ENCODE measurements around the gene PLCL2. TPM values are rescaled to one million over a fixed set of nuclear protein-coding genes. Genes with fewer than 3 reads are reported as not detected.
A peak's percentile ranks its signal among the peaks of the same experiment; 100 is the strongest.

Gene PLCL2
- total and polyA plus RNA-seq, 4 donors = 2.1 to 16.7 (median 7.0) TPM

DNA sequence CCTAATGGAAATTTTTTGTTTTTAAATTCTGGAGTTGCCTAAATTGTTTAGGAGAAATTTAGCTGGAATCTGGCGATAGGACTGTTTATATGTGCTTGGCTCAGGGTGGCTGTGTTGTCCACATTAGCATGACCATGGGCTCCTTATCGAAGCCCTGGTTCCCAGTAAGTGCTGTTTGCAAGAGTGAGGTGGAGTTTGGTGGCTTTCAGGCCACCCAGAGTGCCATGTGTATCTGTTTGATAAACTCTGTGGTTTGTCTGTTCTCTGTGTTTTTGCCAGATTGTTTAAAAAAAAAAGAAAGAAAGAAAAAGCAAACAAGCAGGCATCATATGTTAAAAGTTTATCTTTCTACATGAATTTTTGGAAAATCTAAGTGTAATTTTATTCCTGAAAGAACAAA lies 51.5 kb downstream of the PLCL2 start:
- no peaks in the 10 kb centered on the region for H3K27me3 ChIP-seq (ENCODE audit: control insufficient read depth in 1 of 2, insufficient read depth in 2 of 2, low read length in 1 of 2)
- no peaks in the 10 kb centered on the region for H3K9me3 ChIP-seq (ENCODE audit: control insufficient read depth, low read length)
- no peak overlapping the region for H3K4me3 ChIP-seq (ENCODE audit: low read length in 2 of 2)
- no peak overlapping the region for H3K27ac ChIP-seq (ENCODE audit: low read depth in 1 of 2, low read length in 2 of 2)
- peaks cover 0 to 2% of the 10 kb centered on the region in 2 donors for H3K36me3 ChIP-seq (ENCODE audit: control insufficient read depth in 1 of 2, insufficient read depth in 2 of 2, low read length in 1 of 2)
- DNase-seq (no peak), ATAC-seq (ENCODE audit: low FRiP score) (no peak)
- H3K4me1 ChIP-seq (ENCODE audit: control insufficient read depth in 1 of 2, insufficient read depth in 2 of 2, low read length in 2 of 2) = peaks cover 0 to 2% of the 10 kb centered on the region in 2 donors
- intact Hi-C loops (cut with DNase I) = no loop called here
- WGBS, 2 donors = 93 to 97% methylated on average over 2 of the region's 2 CpGs

GRCh38 chr3:16936676-16937230 lies 52.0 kb downstream of the PLCL2 start:
- H3K4me1 ChIP-seq (ENCODE audit: control insufficient read depth in 1 of 2, insufficient read depth in 2 of 2, low read length in 2 of 2) = peaks cover 0 to 2% of the 10 kb centered on the region in 2 donors
- no peaks in the 10 kb centered on the region for H3K9me3 ChIP-seq (ENCODE audit: control insufficient read depth, low read length)
- ATAC-seq (ENCODE audit: low FRiP score) (no peak), DNase-seq (no peak)
- H3K27ac ChIP-seq (ENCODE audit: low read depth in 1 of 2, low read length in 2 of 2) = no peak overlapping the region
- H3K4me3 ChIP-seq (ENCODE audit: low read length in 2 of 2) = no peak overlapping the region
- H3K27me3 ChIP-seq (ENCODE audit: control insufficient read depth in 1 of 2, insufficient read depth in 2 of 2, low read length in 1 of 2) = no peaks in the 10 kb centered on the region
- intact Hi-C loops (cut with DNase I) = no loop called here
- H3K36me3 ChIP-seq (ENCODE audit: control insufficient read depth in 1 of 2, insufficient read depth in 2 of 2, low read length in 1 of 2) = peaks cover 0 to 2% of the 10 kb centered on the region in 2 donors
- WGBS, 2 donors = 93 to 95% methylated on average over 7 of the region's 7 CpGs

GRCh38 chr3:16937326-16937845 lies 52.6 kb downstream of the PLCL2 start:
- no peaks in the 10 kb centered on the region for H3K27me3 ChIP-seq (ENCODE audit: control insufficient read depth in 1 of 2, insufficient read depth in 2 of 2, low read length in 1 of 2)
- H3K36me3 ChIP-seq (ENCODE audit: control insufficient read depth in 1 of 2, insufficient read depth in 2 of 2, low read length in 1 of 2) = peaks cover 0 to 2% of the 10 kb centered on the region in 2 donors
- no peaks in the 10 kb centered on the region for H3K9me3 ChIP-seq (ENCODE audit: control insufficient read depth, low read length)
- intact Hi-C loops (cut with DNase I) = no loop called here
- DNase-seq (no peak), ATAC-seq (ENCODE audit: low FRiP score) (peak; percentile 29)
- WGBS, 2 donors = 56 to 71% methylated on average over 6 of the region's 6 CpGs
- peaks cover 0 to 2% of the 10 kb centered on the region in 2 donors for H3K4me1 ChIP-seq (ENCODE audit: control insufficient read depth in 1 of 2, insufficient read depth in 2 of 2, low read length in 2 of 2)
- no peak overlapping the region for H3K27ac ChIP-seq (ENCODE audit: low read depth in 1 of 2, low read length in 2 of 2)
- no peak overlapping the region for H3K4me3 ChIP-seq (ENCODE audit: low read length in 2 of 2)

DNA sequence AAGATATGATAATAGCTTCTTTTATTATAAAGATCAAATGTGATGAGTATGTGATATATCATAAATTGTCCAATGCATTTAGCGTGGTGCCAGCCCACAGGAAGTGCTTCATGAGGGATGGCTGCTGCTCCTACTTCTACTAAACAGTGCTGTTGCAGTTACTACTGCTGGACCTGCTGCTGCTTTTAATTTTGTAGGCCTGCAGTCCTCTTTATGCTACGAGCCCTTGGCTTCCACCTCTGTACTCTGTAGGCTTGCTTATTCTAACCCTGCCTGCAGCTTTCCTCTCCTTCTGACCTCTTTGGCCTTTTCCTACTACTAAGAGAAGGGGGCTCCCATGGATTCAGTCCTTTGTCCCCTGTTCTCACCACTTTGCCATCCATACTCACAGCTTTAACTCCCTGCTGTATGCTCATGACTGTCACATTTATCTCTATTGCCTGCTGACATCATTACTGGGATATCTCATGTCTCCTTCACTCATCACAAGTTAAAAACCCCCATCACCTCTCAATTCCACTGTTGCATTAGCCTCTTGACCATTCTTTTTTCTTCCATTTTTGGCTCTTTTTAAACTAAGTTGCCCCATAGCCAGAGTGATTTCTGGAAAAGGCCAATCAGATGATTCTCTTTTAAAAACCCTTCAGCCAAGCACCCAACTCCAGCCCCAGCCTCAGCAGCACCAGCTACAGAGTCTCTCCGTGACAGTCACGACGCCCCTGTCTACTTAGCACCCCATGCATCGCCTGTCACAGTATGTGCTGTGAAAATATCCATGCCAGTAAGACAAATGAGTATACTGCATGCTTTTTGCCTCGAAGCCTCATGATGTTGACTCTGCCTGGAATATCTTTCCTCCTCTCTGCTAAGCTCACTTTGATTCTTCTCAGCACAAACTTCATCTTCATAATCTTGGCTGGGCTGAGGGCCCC lies 56.3 kb downstream of the PLCL2 start:
- Histone ChIP-seq H3K27me3 (ENCODE audit: control insufficient read depth in 1 of 2, insufficient read depth in 2 of 2, low read length in 1 of 2) (no peaks in the 10 kb centered on the region), H3K4me1 (ENCODE audit: control insufficient read depth in 1 of 2, insufficient read depth in 2 of 2, low read length in 2 of 2) (peaks cover 2 to 3% of the 10 kb centered on the region in 2 donors), H3K4me3 (ENCODE audit: low read length in 2 of 2) (no peak overlapping the region), H3K36me3 (ENCODE audit: control insufficient read depth in 1 of 2, insufficient read depth in 2 of 2, low read length in 1 of 2) (no peaks in the 10 kb centered on the region), H3K9me3 (ENCODE audit: control insufficient read depth, low read length) (no peaks in the 10 kb centered on the region), H3K27ac (ENCODE audit: low read depth in 1 of 2, low read length in 2 of 2) (no peak overlapping the region)
- intact Hi-C loops (cut with DNase I) = loop anchor here in 1 of 2 donors (10.0 kb wide), 1 partner anchor 336 kb away; the partner anchor contains the start of gene DAZL
- no peak for ATAC-seq (ENCODE audit: low FRiP score)
- no peak for DNase-seq
- WGBS, 2 donors = 72 to 88% methylated on average over 7 of the region's 7 CpGs

DNA sequence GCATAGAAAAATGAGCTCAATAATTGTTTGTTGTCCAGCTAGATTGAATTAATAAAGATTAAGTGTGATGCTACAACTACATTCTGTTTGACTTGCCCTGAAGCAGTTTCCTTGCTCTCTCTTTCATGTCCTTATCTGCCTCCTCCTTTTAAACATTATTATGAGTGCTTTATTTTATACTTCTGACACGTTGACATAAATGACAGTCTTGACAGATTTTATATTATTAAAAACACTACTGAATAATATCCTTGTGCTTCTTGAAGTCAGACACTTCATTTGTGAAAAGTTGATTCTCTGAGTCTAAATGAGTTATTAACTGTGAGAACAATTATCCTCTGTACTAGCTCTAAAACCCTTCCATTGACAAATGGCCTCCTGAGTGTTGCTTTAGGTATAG lies 58.2 kb downstream of the PLCL2 start:
- H3K36me3 ChIP-seq (ENCODE audit: control insufficient read depth in 1 of 2, insufficient read depth in 2 of 2, low read length in 1 of 2) = no peaks in the 10 kb centered on the region
- H3K4me3 ChIP-seq (ENCODE audit: low read length in 2 of 2) = no peak overlapping the region
- peaks cover 1 to 2% of the 10 kb centered on the region in 2 donors for H3K4me1 ChIP-seq (ENCODE audit: control insufficient read depth in 1 of 2, insufficient read depth in 2 of 2, low read length in 2 of 2)
- no peaks in the 10 kb centered on the region for H3K9me3 ChIP-seq (ENCODE audit: control insufficient read depth, low read length)
- DNase-seq = no peak
- no peak overlapping the region for H3K27ac ChIP-seq (ENCODE audit: low read depth in 1 of 2, low read length in 2 of 2)
- intact Hi-C loops (cut with DNase I) = loop anchor here in 1 of 2 donors (10.0 kb wide), 1 partner anchor 338 kb away; the partner anchor contains the start of gene DAZL
- ATAC-seq (ENCODE audit: low FRiP score) = no peak
- WGBS, 2 donors = 19 to 51% methylated on average over 1 of the region's 1 CpG
- no peaks in the 10 kb centered on the region for H3K27me3 ChIP-seq (ENCODE audit: control insufficient read depth in 1 of 2, insufficient read depth in 2 of 2, low read length in 1 of 2)

- intact Hi-C loops (cut with DNase I) = loop anchor here in 1 of 2 donors (10.0 kb wide), 1 partner anchor 339 kb away; the partner anchor contains the start of gene DAZL
- H3K4me1 ChIP-seq (ENCODE audit: control insufficient read depth in 1 of 2, insufficient read depth in 2 of 2, low read length in 2 of 2) = peaks cover 1 to 2% of the 10 kb centered on the region in 2 donors
- no peak for ATAC-seq (ENCODE audit: low FRiP score)
These were observed 59.1 kb downstream of the PLCL2 start for GRCh38 chr3:16943857-16944256.

GRCh38 chr3:16944356-16944755 lies 59.6 kb downstream of the PLCL2 start:
- H3K9me3 ChIP-seq (ENCODE audit: control insufficient read depth, low read length) = no peaks in the 10 kb centered on the region
- intact Hi-C loops (cut with DNase I) = loop anchor here in 1 of 2 donors (10.0 kb wide), 1 partner anchor 340 kb away; the partner anchor contains the start of gene DAZL
- 92 to 97% methylated on average over 1 of the region's 1 CpG for WGBS, 2 donors
- H3K27ac ChIP-seq (ENCODE audit: low read depth in 1 of 2, low read length in 2 of 2) = no peak overlapping the region
- no peak for ATAC-seq (ENCODE audit: low FRiP score)
- H3K4me1 ChIP-seq (ENCODE audit: control insufficient read depth in 1 of 2, insufficient read depth in 2 of 2, low read length in 2 of 2) = peaks cover 1 to 2% of the 10 kb centered on the region in 2 donors
- H3K36me3 ChIP-seq (ENCODE audit: control insufficient read depth in 1 of 2, insufficient read depth in 2 of 2, low read length in 1 of 2) = no peaks in the 10 kb centered on the region
- DNase-seq = no peak
- no peaks in the 10 kb centered on the region for H3K27me3 ChIP-seq (ENCODE audit: control insufficient read depth in 1 of 2, insufficient read depth in 2 of 2, low read length in 1 of 2)
- no peak overlapping the region for H3K4me3 ChIP-seq (ENCODE audit: low read length in 2 of 2)

More at GRCh38 chr3:16943857-16944256, 59.1 kb downstream of the PLCL2 start:
- Histone ChIP-seq H3K27ac (ENCODE audit: low read depth in 1 of 2, low read length in 2 of 2) (no peak overlapping the region), H3K4me3 (ENCODE audit: low read length in 2 of 2) (no peak overlapping the region), H3K27me3 (ENCODE audit: control insufficient read depth in 1 of 2, insufficient read depth in 2 of 2, low read length in 1 of 2) (no peaks in the 10 kb centered on the region), H3K36me3 (ENCODE audit: control insufficient read depth in 1 of 2, insufficient read depth in 2 of 2, low read length in 1 of 2) (no peaks in the 10 kb centered on the region), H3K9me3 (ENCODE audit: control insufficient read depth, low read length) (no peaks in the 10 kb centered on the region)
- no peak for DNase-seq

DNA sequence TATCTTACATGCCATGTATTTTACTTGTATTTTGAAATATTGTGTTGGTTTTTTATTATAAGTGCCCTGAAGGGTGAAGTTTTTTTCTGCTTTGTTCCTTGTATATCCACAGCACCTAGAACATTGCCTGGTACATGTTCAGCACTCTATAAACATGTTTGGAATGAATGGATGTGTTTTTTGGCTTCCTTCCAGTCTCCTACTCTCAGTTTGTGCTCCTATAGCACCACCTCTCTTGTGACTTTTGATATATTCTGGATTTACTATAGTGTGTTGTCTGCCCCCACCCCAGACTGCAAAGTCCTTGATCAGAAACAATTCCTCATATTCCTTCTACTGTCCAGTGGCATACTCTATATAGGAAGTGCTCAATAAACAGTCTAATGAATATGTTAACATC lies 60.6 kb downstream of the PLCL2 start:
- Histone ChIP-seq H3K9me3 (ENCODE audit: control insufficient read depth, low read length) (no peaks in the 10 kb centered on the region), H3K4me3 (ENCODE audit: low read length in 2 of 2) (no peak overlapping the region), H3K36me3 (ENCODE audit: control insufficient read depth in 1 of 2, insufficient read depth in 2 of 2, low read length in 1 of 2) (no peaks in the 10 kb centered on the region), H3K4me1 (ENCODE audit: control insufficient read depth in 1 of 2, insufficient read depth in 2 of 2, low read length in 2 of 2) (peaks cover 1 to 2% of the 10 kb centered on the region in 2 donors), H3K27ac (ENCODE audit: low read depth in 1 of 2, low read length in 2 of 2) (no peak overlapping the region), H3K27me3 (ENCODE audit: control insufficient read depth in 1 of 2, insufficient read depth in 2 of 2, low read length in 1 of 2) (no peaks in the 10 kb centered on the region)
- ATAC-seq (ENCODE audit: low FRiP score) (no peak), DNase-seq (no peak)
- intact Hi-C loops (cut with DNase I) = loop anchor here in 1 of 2 donors (10.0 kb wide), 1 partner anchor 341 kb away; the partner anchor contains the start of gene DAZL
